Measurements from ENCODE around the gene CAMK1D.
A peak's percentile ranks its signal among the peaks of the same experiment; 100 is the strongest.
"Not testable (repeated sequence)": the region's sequence is repeated elsewhere in the genome, so short reads cannot be mapped to it uniquely, and the experiment has no call there.

Gene CAMK1D

GRCh38 chr10:12470719-12471118 lies 121.4 kb downstream of the CAMK1D start:
- no peak for DNase-seq

GRCh38 chr10:12471135-12471534 lies 121.8 kb downstream of the CAMK1D start:
- DNase-seq = no peak

GRCh38 chr10:12473491-12473890 lies 124.1 kb downstream of the CAMK1D start:
- DNase-seq = no peak

GRCh38 chr10:12474727-12475412 lies 125.5 kb downstream of the CAMK1D start:
- no peak for DNase-seq

- DNase-seq = no peak
Observed at GRCh38 chr10:12476656-12477055, 127.3 kb downstream of the CAMK1D start.

- DNase-seq = no peak
Observed at GRCh38 chr10:12479437-12479844, 130.1 kb downstream of the CAMK1D start.

GRCh38 chr10:12479924-12480323 lies 130.6 kb downstream of the CAMK1D start:
- DNase-seq = no peak

- no peak for DNase-seq
Observed at GRCh38 chr10:12480440-12480839, 131.1 kb downstream of the CAMK1D start.

- no peak for DNase-seq
Observed at GRCh38 chr10:12481924-12482323, 132.6 kb downstream of the CAMK1D start.

- DNase-seq = no peak
Observed at GRCh38 chr10:12482587-12482986, 133.2 kb downstream of the CAMK1D start.

- DNase-seq = no peak
Observed at GRCh38 chr10:12484002-12484918, 134.9 kb downstream of the CAMK1D start.

- no peak for DNase-seq
Observed at GRCh38 chr10:12484941-12485805, 135.8 kb downstream of the CAMK1D start.

GRCh38 chr10:12487366-12487765 lies 138.0 kb downstream of the CAMK1D start:
- DNase-seq = no peak

- DNase-seq = no peak
Observed at GRCh38 chr10:12488626-12489025, 139.3 kb downstream of the CAMK1D start.

- DNase-seq = no peak
Observed at GRCh38 chr10:12489357-12489756, 140.0 kb downstream of the CAMK1D start.

GRCh38 chr10:12489806-12490205 lies 140.5 kb downstream of the CAMK1D start:
- DNase-seq = no peak

- no peak for DNase-seq
Observed at GRCh38 chr10:12490963-12491362, 141.6 kb downstream of the CAMK1D start.

- DNase-seq = no peak
Observed at GRCh38 chr10:12491491-12491890, 142.1 kb downstream of the CAMK1D start.

GRCh38 chr10:12492016-12492415 lies 142.7 kb downstream of the CAMK1D start:
- DNase-seq = no peak

- DNase-seq = not testable (repeated sequence)
Observed at GRCh38 chr10:12497046-12497445, 147.7 kb downstream of the CAMK1D start.

GRCh38 chr10:12499076-12499986 lies 150.0 kb downstream of the CAMK1D start:
- DNase-seq = peak; percentile 22 to 59
